Left ventricle myocardium inferior (tissue), 1 donor: ENCODE results near the gene ACADSB. TPM values are rescaled to one million over a fixed set of nuclear protein-coding genes. Genes with fewer than 3 reads are reported as not detected.

Experiments used
- DNase-seq: peaks from one replicate; pipeline ENCODE4 v3.0.0-alpha.2; 2020
- H3K27ac ChIP-seq: fragments of 200-600 bp; replicated peaks from 2 replicates; pipeline ENCODE4 v1.8.0; 2021
- H3K27me3 ChIP-seq: fragments of 200-600 bp; 2 replicates; pipeline ENCODE4 v1.8.0; 2021; ENCODE audit warnings: low read depth
- H3K36me3 ChIP-seq: fragments of 200-600 bp; 2 replicates; pipeline ENCODE4 v1.8.0; 2021
- H3K4me1 ChIP-seq: fragments of 200-600 bp; 2 replicates; pipeline ENCODE4 v1.8.0; 2021
- H3K4me3 ChIP-seq: fragments of 200-600 bp; 2 replicates; pipeline ENCODE4 v1.8.0; 2021; ENCODE audit warnings: mild to moderate bottlenecking, moderate library complexity
- H3K9me3 ChIP-seq: fragments of 200-600 bp; replicated peaks from 2 replicates; pipeline ENCODE4 v1.8.0; 2021
- intact Hi-C: fragments of 100-400 bp; cut with micrococcal nuclease; formaldehyde crosslinking; loops from one replicate; pipeline ENCODE4 v1.11.0; 2022
- total RNA-seq: library from RNA; stranded (reverse); fragmentation: NEBNext Ultra II Directional; extraction: Animal tissue kit (Norgen Biotek cat#: 25700); gene quantifications from one replicate; pipeline ENCODE4 v1.2.1, GENCODE V29; 2021
- TF ChIP-seq, protein P1 (sequence below): fragments of 200-600 bp; IDR thresholded peaks from 2 replicates; pipeline ENCODE4 v1.8.0; 2021; ENCODE audit warnings: antibody characterized with exemption, mild to moderate bottlenecking, borderline replicate concordance
- donor health status: DM: no; HTN: yes; CAD: no; lungs with severe emphysema.

The ACADSB gene
- total RNA-seq, 1 donor from 2014 or later: 109 TPM

DNA sequence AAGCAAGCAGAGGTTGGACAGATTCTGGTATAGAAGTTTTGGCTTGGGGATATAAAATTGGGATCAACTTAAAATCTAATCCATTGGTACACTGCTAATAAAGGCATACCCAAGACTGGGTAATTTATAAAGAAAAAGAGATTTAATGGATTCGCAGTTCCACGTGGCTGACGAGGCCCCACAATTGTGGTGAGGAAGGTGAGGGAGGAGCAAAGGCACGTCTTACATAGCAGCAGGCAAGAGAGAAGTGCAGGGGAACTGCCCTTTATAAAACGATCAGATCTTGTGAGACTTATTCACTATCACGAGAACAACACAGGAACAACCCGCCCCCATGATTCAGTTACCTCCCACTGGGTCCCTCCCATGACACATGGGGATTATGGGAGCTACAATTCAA, 9.7 kb downstream of the ACADSB start:
- H3K4me3 ChIP-seq: no peak overlapping the region
- TF ChIP-seq, protein P1, sequence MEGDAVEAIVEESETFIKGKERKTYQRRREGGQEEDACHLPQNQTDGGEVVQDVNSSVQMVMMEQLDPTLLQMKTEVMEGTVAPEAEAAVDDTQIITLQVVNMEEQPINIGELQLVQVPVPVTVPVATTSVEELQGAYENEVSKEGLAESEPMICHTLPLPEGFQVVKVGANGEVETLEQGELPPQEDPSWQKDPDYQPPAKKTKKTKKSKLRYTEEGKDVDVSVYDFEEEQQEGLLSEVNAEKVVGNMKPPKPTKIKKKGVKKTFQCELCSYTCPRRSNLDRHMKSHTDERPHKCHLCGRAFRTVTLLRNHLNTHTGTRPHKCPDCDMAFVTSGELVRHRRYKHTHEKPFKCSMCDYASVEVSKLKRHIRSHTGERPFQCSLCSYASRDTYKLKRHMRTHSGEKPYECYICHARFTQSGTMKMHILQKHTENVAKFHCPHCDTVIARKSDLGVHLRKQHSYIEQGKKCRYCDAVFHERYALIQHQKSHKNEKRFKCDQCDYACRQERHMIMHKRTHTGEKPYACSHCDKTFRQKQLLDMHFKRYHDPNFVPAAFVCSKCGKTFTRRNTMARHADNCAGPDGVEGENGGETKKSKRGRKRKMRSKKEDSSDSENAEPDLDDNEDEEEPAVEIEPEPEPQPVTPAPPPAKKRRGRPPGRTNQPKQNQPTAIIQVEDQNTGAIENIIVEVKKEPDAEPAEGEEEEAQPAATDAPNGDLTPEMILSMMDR: no peak
- no peaks in the 10 kb centered on the region for H3K36me3 ChIP-seq
- no peaks in the 10 kb centered on the region for H3K9me3 ChIP-seq
- DNase-seq: no peak
- H3K27me3 ChIP-seq: no peaks in the 10 kb centered on the region
- H3K27ac ChIP-seq: no peak overlapping the region
- H3K4me1 ChIP-seq: no peaks in the 10 kb centered on the region
- intact Hi-C loops: no loop called here

DNA sequence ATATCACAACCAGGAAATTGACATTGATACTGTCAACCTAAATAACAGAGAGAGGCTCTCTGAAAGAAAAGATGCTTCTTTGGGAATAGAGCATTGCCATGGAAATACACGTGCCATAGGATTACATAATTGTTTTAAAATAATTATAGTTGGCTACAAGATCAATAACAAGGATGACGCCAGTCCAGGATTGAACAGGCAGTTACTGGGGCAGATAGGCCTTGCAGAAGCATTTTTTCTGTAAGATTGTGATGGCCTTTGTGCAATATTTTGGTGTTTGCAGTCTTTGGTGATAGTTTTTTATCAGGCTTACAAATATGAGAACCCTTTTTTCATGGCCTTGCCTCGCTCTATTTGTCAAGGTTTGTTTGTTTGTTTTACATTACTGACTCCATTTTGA, 10.5 kb downstream of the ACADSB start:
- intact Hi-C loops: no loop called here
- TF ChIP-seq, protein P1: no peak
- no peaks in the 10 kb centered on the region for H3K4me1 ChIP-seq
- DNase-seq: no peak
- H3K4me3 ChIP-seq: no peak overlapping the region
- H3K27ac ChIP-seq: no peak overlapping the region
- no peaks in the 10 kb centered on the region for H3K9me3 ChIP-seq
- no peaks in the 10 kb centered on the region for H3K36me3 ChIP-seq
- H3K27me3 ChIP-seq: no peaks in the 10 kb centered on the region

DNA sequence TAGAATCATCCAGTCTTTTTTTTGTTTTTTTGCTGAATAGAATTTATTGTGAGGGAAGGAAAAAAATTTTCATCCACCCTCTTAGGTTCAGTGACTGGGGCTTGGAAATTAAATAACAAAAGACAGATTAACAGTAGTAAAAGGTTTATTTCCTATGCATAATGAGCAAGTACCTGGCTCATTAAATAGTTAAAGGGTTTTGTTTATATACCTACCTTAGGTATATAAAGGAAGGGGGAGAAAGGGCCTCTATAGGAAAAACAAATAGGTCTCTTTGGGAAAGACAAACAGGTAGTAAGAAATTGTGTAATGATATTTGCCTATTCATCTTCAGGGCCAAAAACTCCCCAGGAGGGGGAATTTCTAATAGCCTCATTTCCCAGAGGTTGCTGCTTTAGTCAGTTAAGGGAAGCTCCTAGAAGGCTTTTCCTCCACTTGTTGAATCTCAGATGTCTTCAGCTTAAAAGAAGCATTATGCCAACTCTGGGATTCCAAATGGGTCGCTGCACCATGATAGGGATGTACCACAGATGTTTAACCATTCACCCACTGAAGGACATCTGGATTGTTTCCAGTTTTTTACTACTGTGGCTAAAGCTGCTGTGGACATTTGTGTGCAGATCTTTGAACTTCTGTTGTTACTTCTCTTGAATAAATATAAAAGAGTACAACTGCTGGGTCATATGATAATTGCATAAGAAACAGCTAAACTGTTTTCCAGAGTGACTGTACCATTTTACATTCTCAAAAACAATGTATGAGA, 11.3 kb downstream of the ACADSB start:
- no peaks in the 10 kb centered on the region for H3K9me3 ChIP-seq
- TF ChIP-seq, protein P1: no peak
- no peak for DNase-seq
- no peak overlapping the region for H3K27ac ChIP-seq
- intact Hi-C loops: no loop called here
- no peaks in the 10 kb centered on the region for H3K27me3 ChIP-seq
- no peaks in the 10 kb centered on the region for H3K4me1 ChIP-seq
- no peaks in the 10 kb centered on the region for H3K36me3 ChIP-seq
- H3K4me3 ChIP-seq: no peak overlapping the region

DNA sequence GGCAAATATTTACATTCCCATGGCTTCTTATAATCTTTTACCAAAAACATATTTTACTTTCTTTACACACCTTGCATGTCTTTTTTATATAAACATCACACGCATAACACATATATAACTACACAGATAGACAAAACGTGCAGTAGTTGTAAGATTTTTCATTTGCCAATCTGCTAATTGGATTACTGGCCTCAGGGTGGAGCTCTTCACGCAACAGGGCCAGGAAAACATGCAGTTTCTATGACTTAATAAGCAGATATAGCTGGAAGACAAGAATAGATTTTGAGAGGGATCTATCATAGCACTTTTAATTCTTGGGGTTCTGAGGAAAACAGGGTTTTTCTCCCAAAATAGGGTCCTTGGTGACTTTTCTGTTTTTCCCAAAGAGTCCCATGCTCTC, 12.7 kb downstream of the ACADSB start:
- Histone ChIP-seq H3K36me3 (no peaks in the 10 kb centered on the region), H3K4me1 (no peaks in the 10 kb centered on the region), H3K9me3 (no peaks in the 10 kb centered on the region), H3K27me3 (no peaks in the 10 kb centered on the region), H3K27ac (no peak overlapping the region), H3K4me3 (no peak overlapping the region)
- no peak for DNase-seq
- TF ChIP-seq, protein P1: peak; percentile 20
- intact Hi-C loops: no loop called here

DNA sequence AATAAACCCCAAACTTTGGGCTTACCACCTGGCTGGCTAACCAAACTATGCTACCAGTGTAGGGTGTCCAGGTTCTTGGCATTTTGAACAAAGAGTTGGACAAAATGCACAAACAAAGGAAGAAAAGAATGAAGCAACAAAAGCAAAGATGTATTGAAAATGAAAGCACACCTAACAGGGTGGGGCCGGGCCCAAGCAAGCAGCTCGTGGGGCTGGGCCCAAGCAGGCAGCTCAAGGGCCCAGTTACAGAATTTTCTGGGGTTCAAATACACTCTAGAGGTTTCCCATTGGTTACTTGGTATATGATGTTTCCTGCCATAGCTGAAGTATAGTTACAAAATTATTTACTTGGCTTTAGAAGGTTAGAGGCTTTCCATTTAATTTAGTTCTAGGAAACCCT, 15.7 kb downstream of the ACADSB start:
- Histone ChIP-seq H3K4me3 (no peak overlapping the region), H3K27me3 (no peaks in the 10 kb centered on the region), H3K9me3 (no peaks in the 10 kb centered on the region), H3K27ac (no peak overlapping the region), H3K4me1 (no peaks in the 10 kb centered on the region), H3K36me3 (no peaks in the 10 kb centered on the region)
- TF ChIP-seq, protein P1: no peak
- DNase-seq: no peak
- intact Hi-C loops: no loop called here
